HG03575 (cell line): Measurements from ENCODE around the gene RHOG.

ENCODE experiments used
- ATAC-seq: cut with Tn5 transposase; IDR thresholded peaks from one replicate; pipeline ENCODE4 v1.9.1; 2021; ENCODE audit not compliant: unreplicated experiment, insufficient number of reproducible peaks, low FRiP score; ENCODE audit errors: extremely low read depth

RHOG gene

GRCh38 chr11:3840870-3841425 is at the start of gene RHOG:
TSS of gene RHOG (minus strand) at chr11:3840959. CDS start at chr11:3828138, 12,821 bp downstream.
- ATAC-seq, result no peak

DNA sequence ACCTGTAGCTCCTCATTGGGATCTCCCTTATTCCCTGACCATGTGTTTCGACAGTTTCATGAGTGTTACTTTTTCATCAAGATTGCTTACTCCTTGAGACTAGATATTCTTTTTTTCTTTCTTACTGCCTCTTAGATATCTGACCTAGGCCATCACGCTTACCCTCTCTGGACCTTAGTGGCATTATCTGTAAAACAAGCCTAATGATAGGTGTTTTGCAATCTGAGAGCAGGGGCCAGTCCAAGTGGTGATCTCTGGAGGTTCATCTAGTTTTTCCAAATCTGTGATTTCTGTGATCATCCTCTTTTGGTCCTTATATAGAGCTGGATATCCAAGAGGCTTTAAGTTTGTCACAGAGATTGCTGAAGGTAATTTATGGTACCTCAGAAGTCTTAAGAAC is 49.3 kb upstream of the RHOG start:
- no peak for ATAC-seq

GRCh38 chr11:3888876-3889275 is 48.1 kb upstream of the RHOG start:
- ATAC-seq, result no peak

DNA sequence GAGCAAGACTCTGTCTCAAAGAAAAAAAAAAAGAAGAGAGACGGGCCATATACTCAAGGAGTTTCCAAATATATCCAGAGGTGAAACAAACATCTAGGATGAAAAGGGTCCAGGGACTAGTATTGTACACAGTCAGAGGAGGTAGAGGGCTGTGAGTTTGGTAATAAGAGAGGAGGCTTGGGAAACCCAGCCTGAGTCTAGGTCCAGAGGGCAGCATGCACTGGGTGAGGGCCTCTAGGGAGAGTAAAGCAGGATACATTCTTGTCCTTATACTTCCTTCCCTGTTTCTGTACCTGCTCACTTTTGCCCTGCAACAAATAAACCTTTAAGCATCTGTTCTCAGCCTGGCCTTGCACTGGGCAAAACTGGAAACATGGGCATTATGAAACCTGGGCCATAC is 46.2 kb upstream of the RHOG start:
- no peak for ATAC-seq

DNA sequence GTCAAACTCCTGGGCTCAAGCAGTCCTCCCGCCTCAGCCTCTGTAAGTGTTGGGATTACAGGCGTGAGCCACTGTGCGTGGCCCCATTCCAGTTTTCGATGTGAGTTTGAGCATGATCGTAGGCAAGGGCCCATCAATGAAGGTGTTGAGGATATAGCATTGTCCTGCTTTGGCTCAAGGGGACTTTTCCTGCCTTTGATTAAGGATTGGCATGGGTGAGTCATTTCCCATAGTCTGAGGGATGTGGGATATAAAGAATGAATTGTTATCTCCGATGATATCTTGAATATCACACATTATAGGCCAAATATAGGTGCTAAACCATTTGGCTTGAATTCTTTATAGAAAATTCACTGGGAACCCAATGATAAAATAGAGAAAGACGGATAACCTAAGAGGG is 45.1 kb upstream of the RHOG start:
- no peak for ATAC-seq

DNA sequence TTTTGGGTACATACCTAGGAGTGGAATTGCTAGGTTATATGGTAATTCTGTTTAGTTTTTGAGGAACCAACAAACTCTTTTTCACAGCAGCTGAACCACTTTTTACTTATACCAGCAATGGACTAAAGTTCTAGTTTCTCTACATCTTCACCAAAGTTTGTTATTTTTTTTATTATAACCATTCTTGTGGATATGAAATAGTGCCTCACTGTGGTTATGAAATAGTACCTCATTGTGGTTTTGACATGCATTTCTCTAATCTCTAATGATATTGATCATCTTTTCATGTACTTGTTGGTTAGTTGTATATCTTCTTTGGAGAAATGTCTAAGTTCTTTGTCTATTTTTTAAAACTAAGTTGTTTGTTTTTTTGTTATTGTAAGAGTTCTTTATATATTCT is 41.9 kb upstream of the RHOG start:
- no peak for ATAC-seq

- no peak for ATAC-seq
Observed at GRCh38 chr11:3880724-3881123, 40.0 kb upstream of the RHOG start.

- no peak for ATAC-seq
Observed at GRCh38 chr11:3879967-3880542, 39.3 kb upstream of the RHOG start.

DNA sequence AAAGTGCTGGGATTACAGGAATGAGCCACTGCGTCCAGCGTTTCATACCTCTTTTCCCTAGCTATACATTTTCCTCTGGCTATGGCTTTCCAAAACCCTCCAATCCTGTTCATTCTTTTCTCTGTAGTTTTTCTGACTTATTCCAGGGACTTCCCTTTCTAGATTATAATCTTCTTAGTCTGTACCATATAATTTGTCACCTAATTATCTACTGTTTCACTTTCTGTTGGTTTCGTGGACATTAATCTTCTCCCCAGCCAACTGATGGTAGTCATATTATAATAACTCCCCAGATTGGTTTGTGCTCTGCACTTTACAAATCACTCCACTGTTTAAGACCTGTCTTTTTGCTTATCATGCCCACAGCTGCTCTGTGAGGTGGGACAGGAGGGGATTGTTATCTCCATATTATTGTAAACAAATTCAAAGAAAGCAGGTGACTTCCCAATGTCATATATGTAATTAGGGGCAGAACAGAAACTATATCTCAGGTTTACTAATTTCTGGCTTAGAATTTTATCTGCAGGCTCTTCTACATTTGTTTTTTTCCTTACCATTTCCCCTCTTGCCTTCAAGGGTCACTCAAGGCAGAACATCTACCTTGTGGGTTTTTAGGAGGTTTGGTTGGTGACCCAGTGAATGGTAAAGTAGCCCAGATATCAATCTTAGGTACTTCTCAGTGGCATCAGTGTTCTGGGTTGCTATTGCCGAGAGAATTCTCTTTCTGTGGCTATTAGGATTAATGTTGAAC is 38.6 kb upstream of the RHOG start:
- ATAC-seq, result no peak

DNA sequence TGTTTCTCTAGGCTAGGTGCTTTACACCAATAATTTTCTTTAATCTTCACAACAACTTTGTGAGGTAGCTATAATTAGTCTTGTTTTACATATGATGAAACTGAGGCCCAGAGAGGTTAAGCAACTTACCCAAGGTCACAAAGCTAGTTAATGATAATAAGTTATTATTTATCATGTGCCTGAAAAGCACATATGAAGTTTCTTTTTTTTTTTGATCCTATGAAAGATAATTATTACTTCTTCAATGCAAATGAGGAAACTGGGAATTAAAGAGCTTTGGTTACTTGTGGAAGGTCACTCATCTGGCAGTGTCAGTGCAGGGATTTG is 37.5 kb upstream of the RHOG start:
- no peak for ATAC-seq

DNA sequence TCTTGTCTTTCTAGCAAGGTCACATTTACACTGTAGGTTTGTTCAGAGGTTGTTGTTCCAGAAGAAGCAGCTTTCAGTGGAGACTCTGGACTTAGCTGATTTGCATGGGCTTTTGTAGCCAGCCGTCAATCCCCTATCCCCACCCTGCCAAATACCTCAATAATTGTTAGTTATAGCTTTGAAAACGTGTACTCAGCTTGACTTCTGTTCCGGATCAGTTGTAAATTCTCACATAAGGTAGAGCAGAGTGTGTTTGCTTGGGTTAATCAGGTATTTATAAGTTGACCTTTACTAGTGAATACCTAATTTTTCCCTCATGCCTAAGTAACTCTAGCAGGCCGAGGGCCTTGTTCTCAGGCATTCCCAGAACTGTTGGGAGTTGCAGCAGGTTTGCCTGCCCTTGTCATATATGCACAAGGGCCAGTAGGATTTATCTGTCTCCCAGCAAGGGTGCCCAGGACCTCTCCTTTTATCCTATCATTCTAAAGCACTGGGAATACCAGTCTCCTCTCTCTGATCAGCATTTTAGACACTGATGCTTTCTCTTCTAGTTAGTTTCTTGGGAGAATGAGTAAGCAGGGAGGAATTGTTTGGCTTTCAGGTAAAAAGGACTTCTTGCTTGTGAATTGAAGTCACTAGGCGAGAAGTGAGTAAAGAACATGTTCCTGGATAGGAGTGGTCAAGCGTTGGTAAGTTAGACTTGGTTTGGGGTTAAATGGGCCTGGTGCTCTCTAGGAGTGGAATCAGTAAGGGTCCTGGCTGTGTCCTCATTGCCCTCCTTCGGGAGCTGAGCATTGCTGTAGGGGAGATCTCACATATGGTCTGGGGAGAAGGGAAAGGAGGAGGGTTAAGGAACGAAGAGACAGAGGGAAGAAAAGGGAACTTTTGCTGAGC is 36.9 kb upstream of the RHOG start:
- ATAC-seq, result no peak

- ATAC-seq, result no peak
Observed at GRCh38 chr11:3876613-3877012, 35.9 kb upstream of the RHOG start.

DNA sequence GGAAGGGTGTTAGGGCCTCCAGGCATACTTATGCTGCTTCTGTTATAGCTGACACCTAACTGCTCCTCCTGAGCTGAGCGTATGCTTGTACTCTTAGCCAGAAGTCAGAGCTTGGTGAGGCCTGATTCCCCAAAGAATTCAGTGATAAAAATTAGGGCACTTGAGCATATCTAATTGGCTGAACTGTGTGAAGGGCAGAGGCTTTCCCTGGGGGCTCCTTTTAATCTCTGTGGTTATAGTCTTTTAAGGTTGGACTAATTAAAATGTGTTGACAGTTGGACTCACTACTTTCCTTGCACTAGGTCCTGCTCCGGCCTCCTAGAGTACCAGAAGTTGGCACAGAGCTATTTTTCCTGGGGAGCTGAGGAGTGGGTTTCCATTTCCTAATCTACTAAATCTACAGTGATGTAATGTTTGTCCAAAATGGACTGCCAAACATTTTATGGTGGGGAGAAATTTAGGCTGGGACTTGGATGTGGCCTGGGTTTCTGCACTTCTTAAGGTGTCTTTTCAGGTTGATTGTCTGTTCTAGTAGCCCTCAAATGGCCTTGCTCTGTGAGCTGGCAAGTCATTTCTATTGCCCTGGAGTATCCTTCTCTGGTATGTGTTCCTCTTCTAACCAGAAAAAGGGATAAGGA is 33.1 kb upstream of the RHOG start:
- no peak for ATAC-seq

DNA sequence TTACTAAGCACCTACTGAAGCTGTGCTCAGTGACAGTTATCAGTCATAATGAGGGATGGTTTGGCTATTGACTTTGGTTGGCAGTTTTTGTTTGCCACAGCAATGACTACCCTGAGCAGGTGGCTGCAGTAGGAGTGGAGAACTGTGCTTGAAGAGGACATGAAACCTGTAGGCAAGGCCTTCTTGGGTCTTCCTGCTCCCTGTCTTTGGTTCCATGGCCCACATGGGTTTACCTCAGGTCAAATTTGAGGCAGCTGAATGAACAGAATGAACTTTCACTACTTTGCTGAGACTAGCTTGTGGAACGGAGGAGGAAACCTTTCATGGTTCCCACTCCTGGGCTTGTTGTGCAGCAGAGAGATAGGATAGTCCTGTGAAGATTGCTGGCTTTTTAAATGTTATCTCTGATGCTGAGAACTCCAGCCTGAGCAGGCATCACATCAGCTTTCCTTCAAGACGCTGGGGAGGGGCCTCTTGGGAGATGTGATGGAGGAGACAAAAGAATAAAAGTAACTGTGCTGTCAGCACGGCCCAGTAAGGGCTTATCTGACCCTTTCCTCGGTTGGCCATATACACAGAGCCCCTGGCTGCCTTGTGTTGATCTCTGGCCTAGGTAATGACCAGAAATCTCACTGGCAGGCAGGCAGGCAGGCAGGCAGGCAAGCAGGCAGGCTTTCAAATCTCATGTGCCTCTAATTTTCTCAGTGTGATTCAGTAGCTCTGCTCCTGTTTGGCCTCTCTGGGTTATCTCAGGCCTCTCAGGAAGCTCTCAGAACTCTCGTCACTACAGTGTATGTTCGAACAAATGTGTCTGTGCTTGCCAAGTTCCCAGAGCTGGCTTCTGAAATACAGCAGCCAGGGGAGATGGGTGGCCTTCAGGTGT is 26.7 kb upstream of the RHOG start:
- peak; percentile 57 for ATAC-seq

DNA sequence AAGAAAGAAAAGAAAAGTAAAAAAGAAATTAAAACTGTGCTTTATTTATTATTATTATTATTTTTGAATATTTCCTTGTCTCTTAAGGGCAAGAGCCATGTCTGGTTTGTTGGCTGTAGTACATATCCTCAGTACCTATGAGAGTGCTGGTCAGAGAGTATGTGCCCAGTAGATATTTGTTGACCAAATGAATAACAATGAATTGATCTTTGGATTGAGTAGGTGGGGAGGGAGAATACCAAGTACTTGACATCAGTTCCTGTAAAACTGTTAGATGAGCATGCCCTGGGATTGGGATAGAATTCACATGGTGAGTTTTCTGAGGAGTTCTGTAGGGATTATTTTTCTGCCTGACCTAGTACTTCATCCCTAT is 26.1 kb upstream of the RHOG start:
- no peak for ATAC-seq

DNA sequence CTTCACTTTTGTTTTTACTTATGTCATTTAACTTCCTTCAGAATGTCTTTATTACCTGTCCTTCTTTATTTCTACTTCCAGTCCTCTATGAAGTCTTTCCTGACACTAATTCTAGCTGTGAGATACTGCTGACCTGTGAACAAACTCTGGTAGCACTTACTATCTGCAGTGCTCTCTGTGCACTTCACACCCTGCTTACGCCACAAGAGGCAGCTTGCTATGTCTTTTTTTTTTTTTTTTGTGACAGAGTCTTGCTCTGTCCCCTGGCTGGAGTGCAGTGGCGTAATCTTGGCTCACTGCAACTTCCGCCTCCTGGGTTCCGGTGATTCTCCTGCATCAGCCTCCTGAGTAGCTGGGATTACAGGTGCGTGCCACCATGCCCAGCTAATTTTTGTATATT is 25.4 kb upstream of the RHOG start:
- ATAC-seq, result no peak

DNA sequence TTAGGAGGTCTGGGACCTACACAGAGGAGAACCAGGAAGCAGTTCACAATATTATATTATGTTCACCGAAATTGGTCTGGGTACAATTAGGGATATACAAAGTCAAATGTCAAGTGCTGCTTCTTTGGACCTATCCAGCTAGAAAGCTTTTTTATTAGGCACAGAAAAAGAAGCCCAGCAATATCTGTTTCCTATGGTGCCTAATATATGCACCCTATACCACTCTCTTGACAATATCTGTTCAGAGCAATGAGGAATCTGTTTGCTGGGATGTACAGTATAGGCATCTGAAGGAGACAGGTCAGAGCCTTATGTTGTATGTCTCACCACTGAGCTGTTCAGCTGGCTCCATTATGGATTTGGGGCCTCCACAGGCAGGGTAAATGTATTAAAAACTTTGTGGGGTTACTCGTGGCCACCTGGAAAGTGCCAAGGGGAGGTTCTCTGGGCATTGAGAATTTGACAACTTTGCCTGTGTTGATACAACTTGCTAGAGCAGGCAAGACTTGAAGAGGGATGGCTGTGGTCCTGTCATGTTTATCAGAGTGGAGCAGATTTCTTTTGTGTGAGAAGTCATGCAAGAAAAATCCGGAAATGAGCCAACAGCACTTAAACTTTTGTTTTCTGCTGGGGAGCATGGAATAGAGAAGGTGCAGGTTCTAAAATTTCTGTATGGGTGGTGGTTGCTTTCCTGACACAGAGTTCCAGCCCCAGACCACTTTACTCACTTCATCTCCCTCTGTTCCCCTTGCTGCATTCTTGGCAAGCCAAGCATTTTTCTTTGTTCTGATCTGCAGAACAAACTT is 24.8 kb upstream of the RHOG start:
- ATAC-seq, result no peak

DNA sequence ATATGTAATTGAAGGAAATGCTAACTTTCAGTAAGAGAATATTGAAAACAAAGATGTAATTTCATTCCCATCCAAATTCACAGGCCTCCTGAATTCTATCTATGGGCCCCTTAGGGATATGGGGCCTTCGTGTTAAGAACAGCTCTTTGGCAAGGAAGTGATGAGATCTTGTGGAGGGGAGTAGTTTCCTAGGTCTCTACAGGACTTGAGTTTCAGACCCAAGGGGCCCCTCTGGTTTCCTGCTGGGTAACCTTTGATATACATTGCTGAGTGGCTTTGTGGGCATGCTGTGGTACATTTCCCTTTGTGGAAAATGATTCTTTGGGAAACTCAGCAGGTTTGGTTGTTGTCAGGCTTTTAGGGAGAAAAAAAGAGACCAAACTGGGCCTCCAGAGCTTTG is 20.9 kb upstream of the RHOG start:
- no peak for ATAC-seq
